ENCODE results near the gene MRNIP. TPM values are rescaled to one million over a fixed set of nuclear protein-coding genes. Genes with fewer than 3 reads are reported as not detected.

Gene MRNIP
- polyA plus RNA-seq, 2 of the 4 experiments (the other 2 are of a cell fraction): 21.4 to 29.7 TPM

DNA sequence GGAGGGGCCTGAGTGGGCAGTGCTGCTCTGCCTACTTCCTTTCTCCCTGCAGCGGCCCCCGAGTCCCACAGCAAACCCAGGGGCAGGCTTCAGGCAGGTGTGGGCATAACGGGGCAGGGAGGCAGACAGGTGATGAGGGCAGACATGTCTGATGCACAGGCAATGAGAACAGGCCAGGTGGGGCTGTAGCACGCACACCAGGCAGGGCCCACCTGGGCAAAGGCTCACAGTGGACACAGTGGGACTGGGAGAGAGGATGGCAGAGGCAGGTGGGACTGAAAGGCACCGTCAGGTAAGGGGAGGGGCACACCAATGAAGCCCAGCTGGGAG, 59.0 kb downstream of the MRNIP start (continued):
- no peak for TF ChIP-seq JUNB (IDR thresholded peaks at IDR 0.05)

DNA sequence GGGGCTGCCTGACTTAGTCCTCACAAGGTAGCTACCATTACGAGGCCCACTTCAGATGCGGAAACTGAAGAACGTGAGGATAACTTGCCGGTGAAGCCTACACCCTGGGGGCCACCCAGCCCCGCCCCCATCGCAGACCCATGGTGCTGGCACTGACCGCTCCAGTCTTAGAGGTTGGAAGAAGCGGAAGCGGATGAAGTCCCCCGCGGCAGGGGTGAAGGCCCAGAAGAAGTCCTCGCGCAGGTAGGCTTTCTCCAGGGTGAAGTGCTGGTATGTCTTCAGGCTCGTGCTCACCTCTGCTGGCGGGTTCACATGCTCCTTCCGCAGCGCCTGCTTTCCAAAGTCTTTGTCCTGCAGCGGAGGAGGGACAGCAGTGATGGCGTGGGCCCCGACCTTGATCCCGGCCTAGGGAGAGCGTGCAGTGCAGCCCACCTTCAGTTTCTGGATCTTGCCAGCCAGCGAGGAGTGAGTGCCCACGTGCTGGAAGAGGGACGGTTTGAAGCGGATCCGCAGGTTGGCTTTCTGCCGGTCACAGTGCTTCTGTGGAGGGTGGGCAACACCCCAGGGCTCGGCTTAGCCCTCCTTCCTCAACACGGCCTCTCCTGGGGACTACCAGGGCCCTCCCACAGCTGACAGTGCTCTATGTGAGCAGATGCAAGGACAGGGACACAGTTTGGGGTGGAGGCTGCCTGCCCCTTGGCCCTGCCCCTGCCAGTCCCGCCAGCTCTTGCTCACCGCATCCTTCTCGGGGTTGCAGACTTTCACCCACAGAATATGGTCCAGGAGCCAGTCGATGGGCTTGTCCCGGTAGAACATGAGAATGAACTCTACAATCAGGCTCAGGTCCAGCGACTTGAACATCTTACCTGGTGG, 59.6 kb downstream of the MRNIP start:
- H3K9me3 ChIP-seq: no peaks in the 10 kb centered on the region
- WGBS (ENCODE audit: missing lambda C conversion rate): 94% methylated on average over 28 of the region's 36 CpGs
- peaks cover 35% of the 10 kb centered on the region for H3K4me1 ChIP-seq
- ATAC-seq (no peak), FAIRE-seq (no peak), DNase-seq (ENCODE audit: low read depth in 1 of 2, low spot score in 1 of 2) (no peak)
- H3K27ac ChIP-seq: no peak overlapping the region
- H3K4me2 ChIP-seq: no peak overlapping the region
- TF ChIP-seq TP53 (CRISPR knock-in tag; IDR thresholded peaks at IDR 0.05): no peak
- TF ChIP-seq SMC3 (IDR thresholded peaks at IDR 0.05): no peak
- TF ChIP-seq CHD4 (IDR thresholded peaks at IDR 0.05; ENCODE audit: borderline replicate concordance): no peak
- TF ChIP-seq CBX2 (IDR thresholded peaks at IDR 0.05; ENCODE audit: borderline replicate concordance, low read depth): no peak
- no peak for TF ChIP-seq EHF (CRISPR knock-in tag; IDR thresholded peaks at IDR 0.05)
- TF ChIP-seq ESRRA (IDR thresholded peaks at IDR 0.05; ENCODE audit: borderline replicate concordance, low read length): no peak
- TF ChIP-seq NR3C1 (IDR thresholded peaks at IDR 0.05): no peak
- TF ChIP-seq CHD2 (IDR thresholded peaks at IDR 0.05; ENCODE audit: low read length, partially characterized antibody): no peak
- no peak for TF ChIP-seq RAD21 (conservative IDR thresholded peaks at IDR 0.05 in 1 of 2, IDR thresholded peaks at IDR 0.05 in 1 of 2)
- TF ChIP-seq ZSCAN20 (CRISPR knock-in tag; IDR thresholded peaks at IDR 0.05): no peak
- TF ChIP-seq KDM1A (IDR thresholded peaks at IDR 0.05; ENCODE audit: low read depth): no peak
- no peak for TF ChIP-seq HEYL (CRISPR knock-in tag; IDR thresholded peaks at IDR 0.05)
- TF ChIP-seq MAFK (IDR thresholded peaks at IDR 0.05; ENCODE audit: partially characterized antibody): no peak
- TF ChIP-seq RARB (CRISPR knock-in tag; IDR thresholded peaks at IDR 0.05): no peak
- TF ChIP-seq NFE2L2 (conservative IDR thresholded peaks at IDR 0.05; ENCODE audit: low read length): no peak
- CTCF ChIA-PET: interaction anchor here (1.2 to 6.2 kb wide), 6 partner anchors 10 to 37 kb away, joined by 4 to 86 read pairs (median 34); no protein-coding TSS in a partner anchor
- no peak overlapping the region for H3K4me3 ChIP-seq
- POLR2A ChIA-PET: no interaction called here

DNA sequence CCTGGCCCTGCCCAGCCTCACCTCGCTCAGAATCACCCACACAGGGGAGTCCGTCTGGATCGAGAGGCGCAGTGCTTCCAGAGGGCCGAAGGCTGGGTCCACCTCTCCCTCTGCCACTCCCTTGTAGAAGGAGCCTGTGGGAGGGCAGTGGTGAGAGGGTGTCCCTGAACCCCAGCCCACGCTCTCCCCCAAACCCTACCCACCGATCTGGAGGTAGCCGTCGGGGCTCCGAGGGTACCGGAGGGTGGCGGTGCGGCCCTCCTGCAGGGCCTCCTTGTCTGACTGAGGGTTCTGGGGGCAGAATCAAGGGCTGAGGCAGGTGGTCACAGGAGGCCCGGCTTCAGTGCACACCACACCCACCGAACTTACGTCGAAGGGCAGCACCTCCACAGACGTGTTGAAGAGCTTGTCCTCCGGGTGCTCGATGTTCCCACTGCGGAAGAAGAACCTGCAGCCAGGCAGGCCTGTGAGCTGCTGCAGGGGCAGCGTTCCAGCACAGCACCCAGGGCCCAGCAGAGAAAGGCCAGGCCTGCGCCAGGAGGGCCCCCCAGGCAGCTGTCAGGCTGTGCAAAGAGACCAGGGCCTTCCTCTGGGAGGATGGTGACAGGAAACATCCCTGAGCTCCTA, 60.4 kb downstream of the MRNIP start:
- 97% methylated on average over 7 of the region's 23 CpGs for WGBS (ENCODE audit: missing lambda C conversion rate)
- TF ChIP-seq GATA3 (IDR thresholded peaks at IDR 0.05; ENCODE audit: borderline replicate concordance) (no peak), HEYL (CRISPR knock-in tag; IDR thresholded peaks at IDR 0.05) (no peak), HDAC2 (IDR thresholded peaks at IDR 0.05) (no peak), HMGXB4 (CRISPR knock-in tag; IDR thresholded peaks at IDR 0.05; ENCODE audit: borderline replicate concordance) (no peak), SMC3 (IDR thresholded peaks at IDR 0.05) (no peak), RCOR1 (IDR thresholded peaks at IDR 0.05; ENCODE audit: low read depth, low read length) (no peak)
- TF ChIP-seq, protein P1, sequence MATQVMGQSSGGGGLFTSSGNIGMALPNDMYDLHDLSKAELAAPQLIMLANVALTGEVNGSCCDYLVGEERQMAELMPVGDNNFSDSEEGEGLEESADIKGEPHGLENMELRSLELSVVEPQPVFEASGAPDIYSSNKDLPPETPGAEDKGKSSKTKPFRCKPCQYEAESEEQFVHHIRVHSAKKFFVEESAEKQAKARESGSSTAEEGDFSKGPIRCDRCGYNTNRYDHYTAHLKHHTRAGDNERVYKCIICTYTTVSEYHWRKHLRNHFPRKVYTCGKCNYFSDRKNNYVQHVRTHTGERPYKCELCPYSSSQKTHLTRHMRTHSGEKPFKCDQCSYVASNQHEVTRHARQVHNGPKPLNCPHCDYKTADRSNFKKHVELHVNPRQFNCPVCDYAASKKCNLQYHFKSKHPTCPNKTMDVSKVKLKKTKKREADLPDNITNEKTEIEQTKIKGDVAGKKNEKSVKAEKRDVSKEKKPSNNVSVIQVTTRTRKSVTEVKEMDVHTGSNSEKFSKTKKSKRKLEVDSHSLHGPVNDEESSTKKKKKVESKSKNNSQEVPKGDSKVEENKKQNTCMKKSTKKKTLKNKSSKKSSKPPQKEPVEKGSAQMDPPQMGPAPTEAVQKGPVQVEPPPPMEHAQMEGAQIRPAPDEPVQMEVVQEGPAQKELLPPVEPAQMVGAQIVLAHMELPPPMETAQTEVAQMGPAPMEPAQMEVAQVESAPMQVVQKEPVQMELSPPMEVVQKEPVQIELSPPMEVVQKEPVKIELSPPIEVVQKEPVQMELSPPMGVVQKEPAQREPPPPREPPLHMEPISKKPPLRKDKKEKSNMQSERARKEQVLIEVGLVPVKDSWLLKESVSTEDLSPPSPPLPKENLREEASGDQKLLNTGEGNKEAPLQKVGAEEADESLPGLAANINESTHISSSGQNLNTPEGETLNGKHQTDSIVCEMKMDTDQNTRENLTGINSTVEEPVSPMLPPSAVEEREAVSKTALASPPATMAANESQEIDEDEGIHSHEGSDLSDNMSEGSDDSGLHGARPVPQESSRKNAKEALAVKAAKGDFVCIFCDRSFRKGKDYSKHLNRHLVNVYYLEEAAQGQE (IDR thresholded peaks at IDR 0.05): no peak

More for the DNA sequence above, 60.4 kb downstream of the MRNIP start:
- Histone ChIP-seq H3K9me3 (no peaks in the 10 kb centered on the region), H3K4me2 (no peak overlapping the region), H3K4me3 (no peak overlapping the region), H3K4me1 (peaks cover 28% of the 10 kb centered on the region), H3K27ac (no peak overlapping the region)
- POLR2A ChIA-PET: no interaction called here
- no peak for FAIRE-seq
- DNase-seq (ENCODE audit: low read depth in 1 of 2, low spot score in 1 of 2): no peak
- CTCF ChIA-PET: interaction anchor here (0.8 to 6.2 kb wide), 9 partner anchors 10 to 329 kb away, joined by 3 to 86 read pairs (median 12); no protein-coding TSS in a partner anchor
- ATAC-seq: no peak
